OCI-LY3 (cell line): ENCODE results near the gene AGR3.

ENCODE experiments used
- H2AFZ ChIP-seq: fragments of 200-600, 300-600 bp; shearing (Covaris generic); 2 replicates; pipeline ENCODE4 v1.6.0; 2014; ENCODE audit warnings: antibody characterized with exemption, low read depth, low read length
- H3K27ac ChIP-seq: fragments of 200-600, 300-600 bp; sonication (generic); 2 replicates; pipeline ENCODE4 v1.5.1; 2014; ENCODE audit warnings: mild to moderate bottlenecking, low read length, moderate library complexity, mixed read lengths
- H3K27me3 ChIP-seq: fragments of 200-600, 300-600 bp; sonication (generic); 2 replicates; pipeline ENCODE4 v1.6.1; 2014; ENCODE audit warnings: low read depth, low read length, mixed read lengths
- H3K36me3 ChIP-seq: fragments of 200-600, 300-600 bp; sonication (generic); replicated peaks from 2 replicates; pipeline ENCODE3; 2014; ENCODE audit warnings: low read depth, low read length, mixed read lengths
- H3K4me1 ChIP-seq: fragments of 300-600, 200-600 bp; sonication (generic); 2 replicates; pipeline ENCODE4 v1.6.1; 2014; ENCODE audit warnings: low read length, mixed read lengths
- H3K4me2 ChIP-seq: fragments of 200-600, 300-600 bp; sonication (generic); 2 replicates; pipeline ENCODE4 v1.6.1; 2014; ENCODE audit warnings: low read length, mixed read lengths
- H3K4me3 ChIP-seq: fragments of 300-600, 200-600 bp; sonication (generic); 2 replicates; pipeline ENCODE4 v1.5.1; 2014; ENCODE audit warnings: antibody characterized with exemption, mild to moderate bottlenecking, low read length, moderate library complexity
- H3K79me2 ChIP-seq: fragments of 300-600, 200-600 bp; shearing (Covaris generic); 2 replicates; pipeline ENCODE4 v1.6.1; 2014; ENCODE audit warnings: mild to moderate bottlenecking, low read length, mixed read lengths
- H3K9ac ChIP-seq: fragments of 300-600, 200-600 bp; shearing (Covaris generic); 2 replicates; pipeline ENCODE4 v1.6.0; 2014; ENCODE audit warnings: mild to moderate bottlenecking, low read length, moderate library complexity
- H3K9me3 ChIP-seq: fragments of 200-600, 300-600 bp; shearing (Covaris generic); 2 replicates; pipeline ENCODE4 v1.6.1; 2014; ENCODE audit warnings: low read length, mixed read lengths; ENCODE audit not compliant: insufficient read depth
- H4K20me1 ChIP-seq: fragments of 200-600, 300-600 bp; sonication (generic); 2 replicates; pipeline ENCODE4 v1.6.1; 2016; ENCODE audit warnings: low read length, mixed read lengths; ENCODE audit not compliant: insufficient read depth
- EZH2phosphoT487 ChIP-seq: fragments of 200-600 bp; shearing (Covaris generic); IDR thresholded peaks from 2 replicates; pipeline ENCODE4 v1.6.1; 2018; ENCODE audit warnings: antibody characterized with exemption, mixed run types, low read depth
- TF ChIP-seq, protein P1 (sequence below): fragments of 200-600, 300-600 bp; sonication (generic); IDR thresholded peaks from 2 replicates; pipeline ENCODE4 v1.5.1; 2014; ENCODE audit warnings: antibody characterized with exemption, low read length, low read depth

AGR3 gene

DNA sequence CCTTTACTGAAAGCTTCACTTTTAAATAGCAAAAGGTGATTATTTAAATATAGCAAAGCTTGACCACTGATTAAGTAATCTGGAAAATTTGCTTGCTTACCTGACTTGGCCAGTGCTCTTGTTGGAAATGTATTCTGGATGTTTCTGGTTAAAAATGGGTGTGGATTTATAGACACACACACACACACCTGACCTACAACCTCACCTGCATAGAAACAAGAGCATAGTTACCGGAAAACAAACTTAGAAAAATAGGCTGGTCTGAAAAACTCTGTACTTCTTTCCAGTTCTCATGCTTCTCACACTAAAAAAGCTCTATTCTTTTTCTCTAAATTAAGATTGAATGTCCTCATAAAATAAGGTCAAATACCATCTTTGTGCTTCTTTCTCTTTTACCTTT is at the start of gene AGR3:
AGR3 (minus strand) TSS at position 140 of the 400 bp plus-strand sequence. CDS start 3,365 bp downstream, outside the sequence.
- Histone ChIP-seq H3K9ac (no peak within 1 kb of the TSS), H3K79me2 (no peaks in the 10 kb centered on the region), H3K4me2 (no peak within 1 kb of the TSS), H2AFZ (no peak within 1 kb of the TSS), H3K27me3 (no peaks in the 10 kb centered on the region), H3K27ac (no peak within 1 kb of the TSS), H3K36me3 (no peaks in the 10 kb centered on the region), H3K4me3 (no peak within 1 kb of the TSS), H4K20me1 (no peaks in the 10 kb centered on the region), H3K9me3 (no peaks in the 10 kb centered on the region), H3K4me1 (peaks cover 7% of the 10 kb centered on the region; the same call in 1 of the 2 replicates)
- TF ChIP-seq, protein P1, sequence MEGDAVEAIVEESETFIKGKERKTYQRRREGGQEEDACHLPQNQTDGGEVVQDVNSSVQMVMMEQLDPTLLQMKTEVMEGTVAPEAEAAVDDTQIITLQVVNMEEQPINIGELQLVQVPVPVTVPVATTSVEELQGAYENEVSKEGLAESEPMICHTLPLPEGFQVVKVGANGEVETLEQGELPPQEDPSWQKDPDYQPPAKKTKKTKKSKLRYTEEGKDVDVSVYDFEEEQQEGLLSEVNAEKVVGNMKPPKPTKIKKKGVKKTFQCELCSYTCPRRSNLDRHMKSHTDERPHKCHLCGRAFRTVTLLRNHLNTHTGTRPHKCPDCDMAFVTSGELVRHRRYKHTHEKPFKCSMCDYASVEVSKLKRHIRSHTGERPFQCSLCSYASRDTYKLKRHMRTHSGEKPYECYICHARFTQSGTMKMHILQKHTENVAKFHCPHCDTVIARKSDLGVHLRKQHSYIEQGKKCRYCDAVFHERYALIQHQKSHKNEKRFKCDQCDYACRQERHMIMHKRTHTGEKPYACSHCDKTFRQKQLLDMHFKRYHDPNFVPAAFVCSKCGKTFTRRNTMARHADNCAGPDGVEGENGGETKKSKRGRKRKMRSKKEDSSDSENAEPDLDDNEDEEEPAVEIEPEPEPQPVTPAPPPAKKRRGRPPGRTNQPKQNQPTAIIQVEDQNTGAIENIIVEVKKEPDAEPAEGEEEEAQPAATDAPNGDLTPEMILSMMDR, result no peak
- TF ChIP-seq EZH2phosphoT487, result no peak

DNA sequence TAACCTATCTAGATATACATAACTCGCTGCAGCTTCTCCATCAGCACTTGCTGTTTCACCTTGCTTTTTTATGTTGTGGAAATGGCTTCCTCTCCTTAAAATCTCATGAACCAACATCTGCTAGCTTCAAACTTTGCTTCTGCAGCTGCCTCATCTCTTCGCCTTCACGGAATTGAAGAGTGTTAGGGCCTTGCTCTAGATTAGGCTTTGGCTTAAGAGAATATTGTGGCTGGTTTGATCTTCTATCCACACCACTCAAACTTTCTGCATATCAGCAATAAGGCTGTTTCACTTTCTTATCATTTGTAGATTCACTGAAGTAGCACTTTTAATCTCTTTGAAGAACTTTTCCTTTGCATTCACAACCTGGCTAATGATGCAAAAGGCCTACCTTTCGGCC is 49.2 kb upstream of the AGR3 start:
- Histone ChIP-seq H4K20me1 (no peaks in the 10 kb centered on the region), H3K4me3 (no peak overlapping the region), H3K36me3 (no peaks in the 10 kb centered on the region), H3K4me1 (peaks cover 30% of the 10 kb centered on the region), H2AFZ (no peak overlapping the region), H3K27ac (no peak overlapping the region), H3K4me2 (no peak overlapping the region), H3K79me2 (no peaks in the 10 kb centered on the region), H3K9me3 (no peaks in the 10 kb centered on the region), H3K9ac (no peak overlapping the region), H3K27me3 (no peaks in the 10 kb centered on the region)
- no peak for TF ChIP-seq EZH2phosphoT487
- TF ChIP-seq, protein P1, result no peak

DNA sequence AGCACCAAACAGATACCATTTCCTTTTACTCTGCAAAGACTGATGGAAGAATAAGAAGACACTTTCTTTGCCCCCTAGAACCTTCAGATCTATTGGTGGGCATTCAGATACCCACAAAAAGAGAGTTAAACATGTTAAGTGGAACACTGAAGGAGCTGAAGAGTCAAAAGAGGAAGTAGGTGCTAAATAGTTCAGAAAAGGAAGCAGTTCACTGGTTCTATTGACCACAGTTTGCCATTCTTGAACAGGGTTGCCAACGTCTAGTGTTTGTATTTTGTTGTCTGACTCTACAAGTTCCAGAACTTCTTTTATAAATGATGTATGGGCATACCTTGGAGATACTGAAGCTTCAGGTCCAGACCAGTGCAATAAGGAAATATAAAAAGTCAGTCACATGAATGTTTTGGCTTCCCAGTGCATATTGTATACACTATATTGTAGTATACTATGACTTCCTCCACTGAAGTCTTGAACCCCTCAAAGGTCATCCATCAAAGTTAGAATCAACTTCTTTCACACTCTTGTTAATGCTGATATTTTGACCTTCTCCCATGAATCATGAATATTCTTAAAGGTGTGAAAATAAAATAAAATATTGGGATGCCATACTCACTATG is 47.5 kb upstream of the AGR3 start:
- H3K36me3 ChIP-seq, result no peaks in the 10 kb centered on the region
- H3K79me2 ChIP-seq, result no peaks in the 10 kb centered on the region
- no peaks in the 10 kb centered on the region for H3K27me3 ChIP-seq
- H3K4me3 ChIP-seq, result no peak overlapping the region
- H3K9me3 ChIP-seq, result no peaks in the 10 kb centered on the region
- H3K4me1 ChIP-seq, result peaks cover 30% of the 10 kb centered on the region
- peak overlapping the region; percentile 46 for H3K4me2 ChIP-seq
- TF ChIP-seq, protein P1, result no peak
- no peak for TF ChIP-seq EZH2phosphoT487
- no peak overlapping the region for H2AFZ ChIP-seq
- no peak overlapping the region for H3K9ac ChIP-seq
- H4K20me1 ChIP-seq, result no peaks in the 10 kb centered on the region
- no peak overlapping the region for H3K27ac ChIP-seq

DNA sequence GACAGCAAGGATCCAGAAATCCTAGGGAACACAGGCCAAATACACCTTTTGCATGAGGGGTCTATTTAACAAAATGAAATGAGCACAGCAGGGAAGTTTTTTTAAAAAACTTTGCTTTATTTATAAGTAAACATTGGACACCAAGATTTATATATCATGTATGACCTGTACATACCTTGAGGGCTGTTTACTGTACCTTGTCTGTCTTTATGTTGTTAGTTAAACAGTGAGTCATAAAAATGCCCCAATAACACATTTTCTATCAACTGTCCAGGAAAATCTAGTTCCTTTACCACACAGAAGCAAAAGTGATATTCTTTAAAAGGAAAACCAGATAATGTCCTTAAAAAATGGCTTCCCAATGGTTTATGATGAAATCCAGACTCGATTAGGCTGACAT is 45.1 kb upstream of the AGR3 start:
- no peaks in the 10 kb centered on the region for H3K27me3 ChIP-seq
- no peaks in the 10 kb centered on the region for H3K9me3 ChIP-seq
- peaks cover 27% of the 10 kb centered on the region for H3K4me1 ChIP-seq
- H2AFZ ChIP-seq, result no peak overlapping the region
- H3K9ac ChIP-seq, result no peak overlapping the region
- no peak overlapping the region for H3K27ac ChIP-seq
- H4K20me1 ChIP-seq, result no peaks in the 10 kb centered on the region
- no peak overlapping the region; the same call in 1 of the 2 replicates for H3K4me2 ChIP-seq
- H3K4me3 ChIP-seq, result no peak overlapping the region
- TF ChIP-seq, protein P1, result no peak
- no peak for TF ChIP-seq EZH2phosphoT487
- no peaks in the 10 kb centered on the region for H3K79me2 ChIP-seq
- H3K36me3 ChIP-seq, result no peaks in the 10 kb centered on the region
